Measurements from ENCODE around the gene MFAP1.
"Not testable (repeated sequence)": the region's sequence is repeated elsewhere in the genome, so short reads cannot be mapped to it uniquely, and the experiment has no call there.

MFAP1 gene

GRCh38 chr15:43824302-43825246 is at the start of gene MFAP1:
Gene MFAP1, minus strand, starts transcription at chr15:43824690. Its CDS starts 121 bp downstream, at chr15:43824569.
- DNase-seq (ENCODE audit: low spot score): peak; percentile 95

GRCh38 chr15:43873651-43874050 is 49.2 kb upstream of the MFAP1 start:
- no peak for DNase-seq (ENCODE audit: low spot score)

GRCh38 chr15:43872416-43873020 is 48.0 kb upstream of the MFAP1 start:
- no peak for DNase-seq (ENCODE audit: low spot score)

DNA sequence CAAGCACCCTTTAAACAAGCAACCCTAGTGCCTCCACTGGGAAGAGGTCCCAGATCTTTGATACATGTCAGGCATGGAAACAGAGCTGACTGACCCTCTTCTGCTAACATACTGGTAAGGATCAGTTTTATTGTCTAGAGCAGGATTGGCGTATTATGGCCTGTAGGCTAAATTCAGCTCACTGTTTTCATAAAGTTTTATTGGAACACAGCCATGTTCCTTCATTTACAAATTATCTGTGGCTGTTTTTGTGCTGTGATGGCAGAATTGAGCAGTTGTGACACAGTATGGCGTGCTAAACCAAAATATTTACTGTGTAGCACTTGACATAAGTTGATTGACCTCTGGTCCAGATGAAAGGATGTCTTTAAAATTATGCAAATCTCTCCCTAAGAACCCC is 47.3 kb upstream of the MFAP1 start:
- no peak for DNase-seq (ENCODE audit: low spot score)

DNA sequence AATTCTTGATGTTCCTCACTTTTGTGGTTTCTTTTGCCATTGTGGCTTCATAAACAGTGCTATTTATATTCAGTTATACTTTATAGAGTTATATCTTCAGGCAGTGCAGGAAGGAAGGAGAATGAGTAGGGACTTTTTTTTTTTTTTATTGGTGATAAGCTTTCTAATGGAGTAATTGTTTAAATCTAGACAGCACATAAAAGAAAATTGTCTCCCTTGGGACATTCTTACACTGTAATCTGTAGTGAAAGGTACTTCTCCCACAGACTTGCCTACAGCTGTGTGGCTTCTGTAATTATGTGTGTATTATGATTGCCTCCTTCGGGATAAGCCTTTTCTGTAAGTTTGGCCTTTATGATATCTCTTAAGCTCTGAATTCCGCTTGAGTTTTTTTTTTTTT is 43.9 kb upstream of the MFAP1 start:
- no peak for DNase-seq (ENCODE audit: low spot score)

- no peak for DNase-seq (ENCODE audit: low spot score)
Measured at GRCh38 chr15:43867096-43867495, 42.6 kb upstream of the MFAP1 start.

DNA sequence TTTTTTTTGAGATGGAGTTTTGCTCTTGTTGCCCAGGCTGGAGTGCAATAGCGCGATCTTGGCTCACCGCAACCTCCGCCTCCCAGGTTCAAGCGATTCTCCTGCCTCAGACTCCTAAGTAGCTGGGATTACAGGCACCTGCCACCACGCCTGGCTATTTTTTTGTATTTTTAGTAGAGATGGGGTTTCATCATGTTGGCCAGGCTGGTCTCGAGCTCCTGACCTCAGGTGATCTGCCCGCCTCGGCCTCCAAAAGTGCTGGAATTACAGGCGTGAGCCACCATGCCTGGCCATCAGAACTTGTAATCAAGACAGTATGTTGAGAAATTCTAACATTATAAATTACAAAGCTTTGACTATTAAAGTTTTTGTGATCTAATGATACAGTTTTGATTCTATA is 42.1 kb upstream of the MFAP1 start:
- DNase-seq (ENCODE audit: low spot score): not testable (repeated sequence)

- DNase-seq (ENCODE audit: low spot score): no peak
Measured at GRCh38 chr15:43859546-43859945, 35.1 kb upstream of the MFAP1 start.

- DNase-seq (ENCODE audit: low spot score): no peak
Measured at GRCh38 chr15:43854801-43855200, 30.3 kb upstream of the MFAP1 start.

DNA sequence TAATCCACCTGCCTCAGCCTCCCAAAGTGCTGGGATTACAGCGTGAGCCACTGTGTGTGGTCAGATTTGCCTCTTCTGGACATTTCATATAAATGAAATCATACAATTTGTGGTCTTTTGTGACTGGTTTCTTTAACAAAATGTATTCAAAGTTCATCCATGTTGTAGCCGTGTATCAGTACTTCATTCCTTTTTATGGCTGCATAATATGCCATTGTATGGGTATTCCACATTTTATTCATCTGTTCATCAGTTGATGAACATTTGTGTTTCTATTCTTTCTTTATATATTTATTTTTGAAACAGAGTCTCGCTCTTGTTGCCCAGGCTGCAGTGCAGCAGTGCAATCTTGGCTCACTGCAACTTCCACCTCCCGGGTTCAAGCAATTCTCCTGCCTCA is 28.1 kb upstream of the MFAP1 start:
- no peak for DNase-seq (ENCODE audit: low spot score)

- no peak for DNase-seq (ENCODE audit: low spot score)
Measured at GRCh38 chr15:43851251-43851650, 26.8 kb upstream of the MFAP1 start.

DNA sequence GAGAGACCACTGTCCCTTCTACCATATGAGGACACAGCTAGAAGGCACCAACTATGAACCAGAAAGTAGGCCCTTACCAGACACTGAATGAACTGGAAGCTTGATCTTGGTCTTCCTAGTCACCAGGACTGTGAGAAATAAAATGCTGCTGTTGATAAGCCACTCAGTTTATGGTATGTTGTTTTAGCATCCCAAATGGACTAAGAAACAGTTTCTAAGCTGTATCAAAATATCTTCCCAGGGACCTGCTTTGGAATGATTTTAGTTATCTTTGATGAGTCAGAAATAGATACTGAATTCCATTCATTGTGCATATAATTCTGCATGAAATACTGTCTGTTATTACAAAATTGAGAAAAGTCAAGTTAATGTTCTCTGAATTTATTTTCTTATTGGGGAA is 20.9 kb upstream of the MFAP1 start:
- no peak for DNase-seq (ENCODE audit: low spot score)

- DNase-seq (ENCODE audit: low spot score): not testable (repeated sequence)
Measured at GRCh38 chr15:43832485-43832884, 8.0 kb upstream of the MFAP1 start.

DNA sequence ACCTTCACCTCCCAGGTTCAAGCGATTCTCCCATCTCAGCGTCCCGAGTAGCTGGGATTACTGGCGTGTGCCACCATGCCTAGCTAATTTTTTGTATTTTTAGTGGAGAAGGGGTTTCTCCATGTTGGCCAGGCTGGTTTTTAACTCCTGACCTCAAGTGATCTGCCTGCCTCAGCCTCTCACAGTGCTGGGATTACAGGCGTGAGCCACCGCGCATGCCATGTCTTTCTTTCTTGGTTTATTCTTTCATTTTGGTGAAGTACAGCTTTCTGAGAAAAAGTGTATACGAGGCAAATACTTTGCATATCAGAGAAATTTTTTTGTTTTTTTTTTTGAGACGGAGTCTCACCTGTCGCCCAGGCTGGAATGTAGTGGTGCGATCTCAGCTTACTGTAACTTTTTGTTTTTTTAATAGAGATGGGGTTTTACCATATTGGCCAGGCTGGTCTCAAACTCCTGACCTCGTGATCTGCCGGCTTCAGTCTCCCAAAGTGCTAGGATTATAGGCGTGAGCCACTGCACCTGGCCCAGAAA is 7.1 kb upstream of the MFAP1 start:
- not testable (repeated sequence) for DNase-seq (ENCODE audit: low spot score)

DNA sequence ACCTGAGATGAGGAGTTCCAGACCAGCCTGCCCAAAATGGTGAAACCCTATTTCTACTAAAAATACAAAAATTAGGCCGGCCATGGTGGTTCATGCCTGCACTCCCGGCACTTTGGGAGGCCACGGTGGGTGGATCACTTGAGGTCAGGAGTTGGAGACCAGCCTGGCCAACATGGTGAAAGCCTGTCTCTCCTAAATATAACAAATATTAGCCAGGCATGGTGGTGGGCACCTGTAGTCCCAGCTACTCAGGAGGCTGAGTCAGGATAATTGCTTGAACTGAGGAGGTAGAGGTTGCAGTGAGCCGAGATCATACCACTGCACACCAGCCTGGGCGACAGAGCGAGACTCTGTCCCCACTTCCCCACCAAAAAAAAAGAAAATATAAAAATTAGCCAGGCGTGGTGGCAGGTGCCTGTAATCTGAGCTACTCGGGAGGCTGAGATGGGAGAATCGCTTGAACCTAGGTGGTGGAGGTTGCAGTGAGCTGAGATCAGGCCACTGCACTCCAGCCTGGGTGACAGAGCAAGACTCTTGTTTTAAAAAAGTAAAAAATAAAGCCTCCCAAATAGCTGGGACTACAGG is 6.3 kb upstream of the MFAP1 start:
- not testable (repeated sequence) for DNase-seq (ENCODE audit: low spot score)

DNA sequence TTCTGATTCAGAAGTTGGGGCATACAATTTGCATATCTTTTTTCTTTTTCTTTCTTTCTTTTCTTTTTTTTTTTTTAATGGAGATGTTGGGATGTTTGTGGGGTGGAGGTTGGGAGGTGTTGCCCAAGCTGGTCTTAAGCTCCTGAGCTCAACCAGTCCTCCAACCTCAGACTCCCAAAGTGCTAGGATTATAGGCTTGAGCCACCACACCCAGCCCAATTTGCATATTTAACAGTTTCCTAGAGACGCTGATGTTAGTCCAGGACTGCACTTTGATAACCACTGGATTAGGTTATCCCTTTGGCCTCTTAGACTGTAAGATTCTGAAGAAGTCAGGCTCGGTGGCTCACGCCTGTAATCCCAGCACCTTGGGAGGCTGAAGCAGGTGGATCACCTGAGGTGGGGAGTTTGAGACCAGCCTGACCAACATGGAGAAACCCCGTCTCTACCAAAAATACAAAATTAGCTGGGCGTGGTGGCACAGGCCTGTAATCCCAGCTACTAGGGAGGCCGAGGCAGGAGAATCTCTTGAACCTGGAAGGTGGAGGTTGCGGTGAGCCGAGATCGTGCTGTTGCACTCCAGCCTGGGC is 5.6 kb upstream of the MFAP1 start:
- not testable (repeated sequence) for DNase-seq (ENCODE audit: low spot score)

- no peak for DNase-seq (ENCODE audit: low spot score)
Measured at GRCh38 chr15:43828061-43828657, 3.7 kb upstream of the MFAP1 start.

DNA sequence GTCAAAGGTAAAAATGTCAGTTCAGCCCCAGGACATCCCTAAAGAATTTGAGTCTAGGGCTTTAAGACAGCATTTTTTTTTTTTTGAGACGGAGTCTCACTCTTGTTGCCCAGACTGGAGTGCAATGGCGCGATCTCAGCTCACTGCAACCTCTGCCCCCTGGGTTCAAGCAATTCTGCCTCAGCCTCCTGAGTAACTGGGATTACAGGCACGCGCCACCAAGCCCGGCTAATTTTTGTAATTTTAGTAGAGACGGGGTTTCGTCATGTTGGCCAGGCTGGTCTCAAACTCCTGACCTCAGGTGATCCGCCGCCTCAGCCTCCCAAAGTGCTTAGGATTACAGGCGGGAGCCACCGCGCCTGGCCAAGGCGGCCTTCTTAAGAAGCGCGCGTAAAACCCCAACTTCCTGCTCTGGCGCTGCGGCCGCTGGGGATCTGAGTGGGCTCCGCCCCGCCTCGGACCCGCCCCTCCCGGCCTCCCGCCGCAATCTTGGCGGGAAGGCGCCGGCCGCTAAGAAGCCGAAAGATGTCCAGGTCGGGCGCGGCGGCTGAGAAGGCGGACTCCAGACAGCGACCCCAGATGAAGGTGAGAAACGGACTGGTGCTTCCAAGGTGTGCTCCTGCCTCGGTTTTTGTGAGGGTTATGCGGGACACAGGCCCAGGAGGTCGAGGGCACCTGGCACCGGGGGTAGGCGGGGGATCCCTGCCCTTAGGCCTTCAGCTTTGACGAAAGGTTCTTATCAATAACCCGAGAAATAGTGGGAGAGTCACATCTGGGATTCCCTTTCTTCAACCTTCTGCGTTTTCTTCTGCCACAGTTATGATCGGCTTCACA is 2.2 kb upstream of the MFAP1 start, which contains the start of gene WDR76:
WDR76 (plus strand) TSS at position 495 of the 834 bp plus-strand sequence; CDS start at position 526, 31 bp downstream.
- peak; percentile 64 for DNase-seq (ENCODE audit: low spot score)

GRCh38 chr15:43826029-43826507 is 1.6 kb upstream of the MFAP1 start:
- DNase-seq (ENCODE audit: low spot score): no peak

DNA sequence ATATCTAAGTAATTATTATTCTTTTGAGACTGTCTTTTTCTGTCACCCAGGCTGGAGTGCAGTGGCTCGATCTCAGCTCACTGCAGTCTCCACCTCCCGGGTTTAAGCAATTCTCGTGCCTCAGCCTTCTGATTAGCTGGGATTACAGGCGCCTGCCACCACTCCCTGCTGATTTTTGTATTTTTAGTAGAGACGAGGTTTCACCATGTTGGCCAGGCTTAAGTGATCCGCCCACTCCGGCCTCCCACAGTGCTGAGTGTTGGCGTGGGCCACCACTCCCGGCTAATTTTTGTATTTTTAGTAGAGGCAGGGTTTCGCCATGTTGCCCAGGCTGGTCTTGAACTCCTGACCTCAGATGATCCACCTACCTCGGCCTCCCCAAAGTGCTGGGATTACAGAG is 815 bp upstream of the MFAP1 start:
- DNase-seq (ENCODE audit: low spot score): not testable (repeated sequence)

- no peak for DNase-seq (ENCODE audit: low spot score)
Measured at GRCh38 chr15:43821505-43821904, 3.0 kb downstream of the MFAP1 start.

Measured in CD4-positive, alpha-beta T cell treated with Interleukin-6 at 100 ng/mL for 8 hours (primary cell).